ENCODE data around the gene CDH2. TPM values are rescaled to one million over a fixed set of nuclear protein-coding genes. Genes with fewer than 3 reads are reported as not detected.

Gene CDH2
- total and polyA plus RNA-seq, 7 donors = under 0.01 to 8.2 (median 5.6) TPM; not detected in 1

DNA sequence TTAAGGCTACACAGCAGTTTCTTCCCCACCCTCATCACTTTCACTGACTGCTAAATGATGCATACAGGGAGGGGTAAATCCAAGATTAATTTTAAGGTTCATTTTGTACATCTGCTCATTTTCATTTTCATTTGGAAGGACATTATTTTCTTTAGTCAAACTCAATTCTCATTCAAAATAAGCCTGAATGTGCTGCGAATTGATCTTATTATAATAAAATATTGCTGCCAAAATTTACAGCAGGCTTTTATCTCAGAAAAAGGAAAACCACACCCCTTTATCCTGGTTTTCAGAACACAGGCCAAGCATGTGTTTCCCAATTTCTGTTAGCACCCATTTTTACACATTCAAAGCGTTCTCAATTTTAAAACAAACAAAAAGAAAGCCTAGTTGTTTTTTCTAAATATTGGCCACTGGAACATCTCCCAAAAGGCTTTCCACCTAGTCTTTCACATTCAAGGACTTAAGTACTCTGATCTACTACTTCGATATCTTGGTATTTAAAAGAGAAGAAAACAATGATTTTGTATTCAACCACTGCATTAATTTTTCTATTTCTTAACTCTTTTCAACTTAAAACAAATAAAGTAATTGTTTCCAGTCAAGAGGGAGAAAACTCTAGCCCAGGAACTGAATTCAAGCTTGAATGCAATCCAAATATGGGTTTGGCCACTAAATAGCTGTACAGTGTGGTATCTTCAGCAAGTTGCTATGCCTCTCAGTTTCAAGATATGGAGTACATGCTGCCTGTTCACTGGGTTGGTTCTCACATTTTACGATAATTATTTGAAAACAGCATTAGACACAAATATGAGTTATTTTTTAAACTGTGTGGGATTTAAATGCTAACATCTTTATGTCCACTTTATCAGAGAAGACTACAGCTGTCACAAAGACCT, 52.5 kb downstream of the CDH2 start:
- no peaks in the 10 kb centered on the region for H3K27me3 ChIP-seq
- H3K4me1 ChIP-seq = no peaks in the 10 kb centered on the region
- no peaks in the 10 kb centered on the region for H3K36me3 ChIP-seq
- TF ChIP-seq EP300 (IDR thresholded peaks at IDR 0.05) = no peak
- TF ChIP-seq POLR2AphosphoS5 (IDR thresholded peaks at IDR 0.05) = no peak
- TF ChIP-seq POLR2A (IDR thresholded peaks at IDR 0.05) = no peak
- TF ChIP-seq, protein P1, sequence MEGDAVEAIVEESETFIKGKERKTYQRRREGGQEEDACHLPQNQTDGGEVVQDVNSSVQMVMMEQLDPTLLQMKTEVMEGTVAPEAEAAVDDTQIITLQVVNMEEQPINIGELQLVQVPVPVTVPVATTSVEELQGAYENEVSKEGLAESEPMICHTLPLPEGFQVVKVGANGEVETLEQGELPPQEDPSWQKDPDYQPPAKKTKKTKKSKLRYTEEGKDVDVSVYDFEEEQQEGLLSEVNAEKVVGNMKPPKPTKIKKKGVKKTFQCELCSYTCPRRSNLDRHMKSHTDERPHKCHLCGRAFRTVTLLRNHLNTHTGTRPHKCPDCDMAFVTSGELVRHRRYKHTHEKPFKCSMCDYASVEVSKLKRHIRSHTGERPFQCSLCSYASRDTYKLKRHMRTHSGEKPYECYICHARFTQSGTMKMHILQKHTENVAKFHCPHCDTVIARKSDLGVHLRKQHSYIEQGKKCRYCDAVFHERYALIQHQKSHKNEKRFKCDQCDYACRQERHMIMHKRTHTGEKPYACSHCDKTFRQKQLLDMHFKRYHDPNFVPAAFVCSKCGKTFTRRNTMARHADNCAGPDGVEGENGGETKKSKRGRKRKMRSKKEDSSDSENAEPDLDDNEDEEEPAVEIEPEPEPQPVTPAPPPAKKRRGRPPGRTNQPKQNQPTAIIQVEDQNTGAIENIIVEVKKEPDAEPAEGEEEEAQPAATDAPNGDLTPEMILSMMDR (IDR thresholded peaks at IDR 0.05) = no peak
- intact Hi-C loops (cut with DNase I) = no loop called here
- no peaks in the 10 kb centered on the region for H3K9me3 ChIP-seq
- no peak overlapping the region for H3K4me3 ChIP-seq
- no peak overlapping the region for H3K27ac ChIP-seq
- DNase-seq = no peak
- WGBS, 2 donors = 59 to 75% methylated on average over 4 of the region's 4 CpGs

DNA sequence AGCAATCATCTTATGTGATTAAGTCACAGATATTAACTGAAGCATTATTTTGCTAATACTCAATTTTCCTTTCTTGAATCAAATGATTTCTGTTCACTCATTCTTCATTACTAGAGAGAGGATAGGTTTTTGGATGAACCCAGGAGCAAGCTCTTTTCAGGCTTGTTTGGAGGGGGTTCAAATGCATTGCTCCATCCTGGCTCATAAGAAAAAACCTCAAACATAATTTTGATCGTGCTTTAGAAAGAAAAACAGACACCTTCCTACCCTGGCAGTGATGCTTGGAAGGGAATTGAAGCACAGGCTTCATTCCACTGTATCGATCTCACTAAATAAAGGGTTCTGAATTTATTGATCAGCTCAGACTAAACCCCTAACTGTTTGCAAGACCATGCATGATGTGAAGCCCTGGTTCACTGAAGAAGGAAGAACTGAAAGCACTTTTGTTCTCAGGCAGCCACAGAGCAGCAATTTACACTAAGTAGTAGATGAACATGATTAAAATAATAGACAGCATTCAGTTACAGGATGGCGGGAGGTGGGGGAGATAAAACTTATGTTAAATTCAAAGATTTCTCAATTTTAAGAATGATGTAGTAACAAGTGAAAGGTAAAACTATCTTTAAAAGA, 53.4 kb downstream of the CDH2 start:
- H3K9me3 ChIP-seq = no peaks in the 10 kb centered on the region
- TF ChIP-seq, protein P1 (IDR thresholded peaks at IDR 0.05) = no peak
- TF ChIP-seq POLR2AphosphoS5 (IDR thresholded peaks at IDR 0.05) = no peak
- no peak for TF ChIP-seq POLR2A (IDR thresholded peaks at IDR 0.05)
- no peak for TF ChIP-seq EP300 (IDR thresholded peaks at IDR 0.05)
- H3K36me3 ChIP-seq = no peaks in the 10 kb centered on the region
- no peak overlapping the region for H3K4me3 ChIP-seq
- no peaks in the 10 kb centered on the region for H3K27me3 ChIP-seq
- no peaks in the 10 kb centered on the region for H3K4me1 ChIP-seq
- WGBS, 2 donors = 79 to 80% methylated on average over 3 of the region's 3 CpGs
- intact Hi-C loops (cut with DNase I) = no loop called here
- DNase-seq = no peak
- no peak overlapping the region for H3K27ac ChIP-seq

DNA sequence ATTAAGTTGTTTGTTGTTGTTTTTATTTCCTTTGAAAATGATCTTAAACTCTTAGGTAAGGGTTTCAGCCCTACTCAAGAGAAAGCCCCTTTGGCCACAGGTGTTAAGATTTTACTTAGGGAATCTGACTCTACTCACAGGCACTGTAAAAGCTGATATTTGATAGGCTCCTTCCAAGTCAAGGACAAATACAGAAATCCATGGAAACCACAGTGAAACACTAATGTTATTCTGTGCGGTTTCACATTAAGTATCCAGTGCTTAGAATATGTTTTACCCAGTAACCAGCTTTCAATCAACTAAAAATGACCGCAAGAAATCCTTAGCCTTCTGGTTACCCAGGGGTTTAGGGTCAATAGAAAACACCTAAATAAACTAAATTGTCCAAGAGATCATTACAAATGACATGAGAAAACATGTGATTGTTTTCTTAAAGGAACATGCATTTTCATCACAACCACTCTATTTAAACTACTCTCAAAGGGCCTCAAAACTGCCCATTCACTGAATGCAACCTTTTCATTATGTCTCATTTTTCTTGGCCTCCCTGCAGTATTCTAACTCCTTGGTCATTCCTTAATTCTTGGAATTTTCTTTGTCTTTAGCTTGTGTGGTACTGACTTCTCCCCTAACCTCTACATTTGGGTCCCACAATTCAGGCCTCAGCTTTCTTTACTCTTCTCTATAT, 56.0 kb downstream of the CDH2 start:
- intact Hi-C loops (cut with DNase I) = no loop called here
- no peaks in the 10 kb centered on the region for H3K4me1 ChIP-seq

DNA sequence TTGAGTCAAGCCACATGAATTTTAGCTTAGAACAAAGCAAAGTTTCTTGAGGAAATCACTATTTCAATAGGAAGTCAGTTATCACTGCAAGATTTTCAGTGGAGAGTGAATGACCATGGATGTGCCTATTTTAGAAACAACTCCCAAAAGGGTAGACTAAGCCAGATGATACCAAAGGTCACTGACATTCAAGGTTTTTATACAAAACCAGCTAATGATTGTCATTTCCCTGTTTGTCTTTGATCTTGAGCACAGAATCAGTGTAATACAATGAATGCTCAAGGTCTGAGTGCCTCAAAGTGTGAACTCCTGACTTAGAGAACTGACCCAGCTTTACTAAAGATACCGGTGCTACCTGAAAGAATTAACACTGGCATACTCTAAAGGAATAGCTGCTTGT, 60.5 kb downstream of the CDH2 start:
- no peak for DNase-seq
- Histone ChIP-seq H3K9me3 (no peaks in the 10 kb centered on the region), H3K27me3 (no peaks in the 10 kb centered on the region), H3K4me1 (peaks cover 0 to 10% (median 3%) of the 10 kb centered on the region in 4 donors), H3K4me3 (no peak overlapping the region), H3K27ac (no peak overlapping the region), H3K36me3 (no peaks in the 10 kb centered on the region)
- 82 to 85% methylated on average over 1 of the region's 1 CpG for WGBS, 2 donors
- intact Hi-C loops (cut with DNase I) = no loop called here
- TF ChIP-seq POLR2A (IDR thresholded peaks at IDR 0.05) (no peak), EP300 (IDR thresholded peaks at IDR 0.05) (no peak), POLR2AphosphoS5 (IDR thresholded peaks at IDR 0.05) (no peak)
- TF ChIP-seq, protein P1 (IDR thresholded peaks at IDR 0.05) = no peak

More for the DNA sequence above, 56.0 kb downstream of the CDH2 start:
- Histone ChIP-seq H3K27me3 (no peaks in the 10 kb centered on the region), H3K4me3 (no peak overlapping the region), H3K36me3 (no peaks in the 10 kb centered on the region), H3K27ac (no peak overlapping the region), H3K9me3 (no peaks in the 10 kb centered on the region)
- 90 to 92% methylated on average over 2 of the region's 2 CpGs for WGBS, 2 donors
- DNase-seq = no peak
- TF ChIP-seq EP300 (IDR thresholded peaks at IDR 0.05) (no peak), POLR2A (IDR thresholded peaks at IDR 0.05) (no peak), POLR2AphosphoS5 (IDR thresholded peaks at IDR 0.05) (no peak)
- TF ChIP-seq, protein P1 (IDR thresholded peaks at IDR 0.05) = no peak
